IMR-90 (cell line): ENCODE results near the gene SPHK2.
A peak's percentile ranks its signal among the peaks of the same experiment; 100 is the strongest.

Experiments used
- BHLHE40 ChIP-seq: fragments of 150-350 bp; IDR thresholded peaks from 2 replicates; pipeline ENCODE4 v1.6.1; 2016; ENCODE audit warnings: mild to moderate bottlenecking, low read depth, low read length
- CTCF ChIP-seq: conservative IDR thresholded peaks from 2 replicates; pipeline ENCODE4 v1.5.1; 2012; ENCODE audit warnings: mild to moderate bottlenecking, low read depth, low read length, improper control_type of control experiment
- FOS ChIP-seq: fragments of 150-350 bp; IDR thresholded peaks from 2 replicates; pipeline ENCODE4 v1.6.1; 2016; ENCODE audit warnings: low read depth, low read length
- MAFK ChIP-seq: IDR thresholded peaks from 2 replicates; pipeline ENCODE4 v1.6.1; 2012; ENCODE audit warnings: low read depth, low read length, improper control_type of control experiment
- MXI1 ChIP-seq: IDR thresholded peaks from 2 replicates; pipeline ENCODE4 v1.6.1; 2012; ENCODE audit warnings: low read depth, mild to moderate bottlenecking, low read length, moderate library complexity, borderline replicate concordance
- NFE2L2 ChIP-seq: fragments of 150-350 bp; IDR thresholded peaks from 2 replicates; pipeline ENCODE4 v1.6.1; 2016; ENCODE audit warnings: low read depth, mild to moderate bottlenecking, low read length
- POLR2A ChIP-seq: IDR thresholded peaks from 2 replicates; pipeline ENCODE4 v1.6.1; 2012; ENCODE audit warnings: mild to moderate bottlenecking, low read depth, low read length
- SMC3 ChIP-seq: fragments of 150-350 bp; IDR thresholded peaks from 2 replicates; pipeline ENCODE4 v1.6.1; 2016; ENCODE audit warnings: low read depth, mild to moderate bottlenecking, antibody characterized with exemption, low read length, moderate library complexity

- TF ChIP-seq POLR2A (no peak), CTCF (0 out of 2 replicates have a peak, but pooled peaks have one; percentile 2), MAFK (no peak), NFE2L2 (no peak), BHLHE40 (no peak), SMC3 (no peak), MXI1 (no peak), FOS (no peak)
Observed at GRCh38 chr19:48619692-48620585, 633 bp downstream of the SPHK2 start.
